ENCODE measurements around the gene JADE2.

- no peak for TF ChIP-seq POLR2A (IDR thresholded peaks at IDR 0.05; ENCODE audit: extremely low read depth, insufficient read length)
- no peak for TF ChIP-seq CTCF (IDR thresholded peaks at IDR 0.05; ENCODE audit: low read depth, low read length)
- no peak for TF ChIP-seq MAX (IDR thresholded peaks at IDR 0.05; ENCODE audit: low read depth, low read length)
Measured at GRCh38 chr5:134502259-134502658, 23.2 kb upstream of the JADE2 start.

All from NB4 (cell line).